Measurements from ENCODE around the gene POLE2. TPM values are rescaled to one million over a fixed set of nuclear protein-coding genes. Genes with fewer than 3 reads are reported as not detected.
A peak's percentile ranks its signal among the peaks of the same experiment; 100 is the strongest.
"Not testable (repeated sequence)": the region's sequence is repeated elsewhere in the genome, so short reads cannot be mapped to it uniquely, and the experiment has no call there.

The POLE2 gene
- 63.7 and 74.1 TPM in 2 replicates for polyA plus RNA-seq (2014; cell fraction: cytosol; rRNA removed)
- polyA plus RNA-seq (2014; cell fraction: nucleus; rRNA removed): 83.4 and 96.8 TPM in 2 replicates

- DNase-seq (ENCODE audit: low spot score): peak; percentile 83
These were observed at the start of gene POLE2 for GRCh38 chr14:49687942-49688700. Gene POLE2, minus strand, starts transcription at chr14:49688214. Its CDS starts 11 bp downstream, at chr14:49688203.

- DNase-seq (ENCODE audit: low spot score): not testable (repeated sequence)
These were observed 47.7 kb upstream of the POLE2 start for GRCh38 chr14:49735669-49736068.

GRCh38 chr14:49733836-49734235 lies 45.8 kb upstream of the POLE2 start:
- DNase-seq (ENCODE audit: low spot score): no peak

DNA sequence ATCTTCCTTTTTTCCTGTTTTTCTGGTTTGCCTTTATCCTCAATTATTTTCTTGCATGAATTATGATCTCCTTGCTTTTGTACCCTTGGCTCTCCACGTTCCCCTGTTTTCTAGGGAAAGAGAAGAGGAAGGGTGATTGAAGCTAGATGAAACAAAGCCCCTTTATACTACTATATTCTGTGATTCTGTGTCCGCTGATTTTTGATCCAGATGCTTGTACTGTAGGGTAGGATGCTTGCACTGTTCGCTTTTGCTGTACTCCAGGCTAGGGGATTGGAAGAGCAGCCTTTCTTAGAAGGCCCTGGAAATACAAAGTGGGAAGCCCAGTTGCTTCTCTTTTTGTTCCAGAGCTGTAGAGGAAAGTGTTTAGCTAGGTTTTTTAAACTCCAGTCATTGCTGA lies 44.9 kb upstream of the POLE2 start:
- DNase-seq (ENCODE audit: low spot score): no peak

GRCh38 chr14:49727171-49727570 lies 39.2 kb upstream of the POLE2 start:
- no peak for DNase-seq (ENCODE audit: low spot score)

- DNase-seq (ENCODE audit: low spot score): not testable (repeated sequence)
These were observed 33.9 kb upstream of the POLE2 start for GRCh38 chr14:49721733-49722435.

- DNase-seq (ENCODE audit: low spot score): no peak
These were observed 32.7 kb upstream of the POLE2 start for GRCh38 chr14:49720744-49721143.

- DNase-seq (ENCODE audit: low spot score): not testable (repeated sequence)
These were observed 23.0 kb upstream of the POLE2 start for GRCh38 chr14:49710993-49711392.

- DNase-seq (ENCODE audit: low spot score): not testable (repeated sequence)
These were observed 16.5 kb upstream of the POLE2 start for GRCh38 chr14:49704471-49704870.

DNA sequence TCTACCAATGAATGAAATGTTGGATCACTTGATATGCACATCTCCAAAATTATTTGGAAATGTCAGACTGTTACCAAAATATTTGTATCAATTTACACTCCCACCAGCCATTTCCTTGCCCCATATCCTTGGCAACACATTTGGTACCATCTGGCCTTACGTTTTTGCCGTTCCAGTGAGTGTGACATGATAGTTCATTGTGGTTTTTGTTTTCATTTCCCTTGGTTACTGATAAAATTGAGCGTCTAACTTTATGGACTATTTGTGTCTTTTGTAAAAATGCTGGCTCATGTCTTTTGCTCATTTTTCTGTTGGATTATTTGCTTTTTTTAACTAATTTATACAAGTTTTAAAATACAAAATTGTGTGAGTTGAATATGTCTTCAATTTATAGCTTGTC lies 16.0 kb upstream of the POLE2 start:
- DNase-seq (ENCODE audit: low spot score): no peak

DNA sequence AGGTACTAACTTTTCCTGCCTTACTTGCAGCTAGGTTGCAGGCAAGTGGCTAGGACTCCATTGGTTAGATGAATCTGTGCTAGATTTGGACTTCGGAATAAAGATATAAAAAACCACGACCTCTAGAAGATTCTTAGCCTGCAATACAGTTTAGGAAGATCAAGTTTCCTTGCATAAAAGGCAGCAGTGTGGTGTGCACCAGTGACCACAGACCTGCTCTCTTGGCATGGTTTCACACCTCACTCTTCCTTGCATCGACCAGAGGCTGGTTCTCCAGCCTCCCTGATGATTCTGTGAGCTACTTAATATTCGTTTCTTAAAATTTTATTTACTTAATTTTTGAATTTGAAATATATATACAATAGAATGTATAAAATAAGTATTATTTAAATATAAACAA lies 14.7 kb upstream of the POLE2 start:
- no peak for DNase-seq (ENCODE audit: low spot score)

- DNase-seq (ENCODE audit: low spot score): not testable (repeated sequence)
These were observed 5.7 kb upstream of the POLE2 start for GRCh38 chr14:49693735-49694124.

GRCh38 chr14:49692811-49693734 lies 5.1 kb upstream of the POLE2 start, which contains the start of gene KLHDC1:
Gene KLHDC1, plus strand, starts transcription at chr14:49693120. Its CDS starts 75 bp downstream, at chr14:49693195.
- DNase-seq (ENCODE audit: low spot score): peak; percentile 57

GRCh38 chr14:49692193-49692757 lies 4.3 kb upstream of the POLE2 start:
- no peak for DNase-seq (ENCODE audit: low spot score)

DNA sequence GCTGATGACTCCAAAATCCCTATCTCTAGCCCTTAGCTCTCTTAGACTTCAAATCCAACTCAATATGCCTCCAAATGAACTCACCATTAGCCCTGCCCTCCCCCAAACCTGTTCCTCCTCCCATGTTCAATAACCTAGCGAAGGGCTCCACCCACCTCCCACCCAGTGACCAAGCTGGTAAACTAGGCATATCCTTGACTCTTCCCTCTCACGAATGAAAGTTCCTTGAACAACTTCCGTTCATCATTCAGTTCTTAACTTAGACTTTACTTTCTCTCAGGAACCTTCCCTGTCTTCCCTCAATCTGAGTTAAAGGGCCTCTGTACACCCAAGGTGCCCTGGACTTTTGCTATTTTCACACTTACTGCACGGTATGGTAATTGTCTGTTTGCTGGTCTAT lies 3.0 kb upstream of the POLE2 start:
- DNase-seq (ENCODE audit: low spot score): no peak

DNA sequence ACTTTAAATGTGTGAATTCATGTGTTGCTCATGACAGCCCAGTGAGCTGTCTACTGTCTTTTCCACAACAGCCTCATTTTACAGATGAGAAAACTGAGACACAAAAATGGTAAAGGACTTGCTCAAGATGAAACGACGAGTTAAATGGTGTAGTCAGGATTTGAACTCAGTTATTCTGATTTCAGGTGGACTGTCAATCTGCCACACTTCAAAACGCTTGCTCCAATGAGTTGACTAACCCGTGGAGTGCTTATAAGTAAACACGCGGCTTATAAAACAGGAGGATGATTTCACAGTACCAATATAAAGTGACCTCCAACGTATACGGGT lies 652 bp upstream of the POLE2 start:
- no peak for DNase-seq (ENCODE audit: low spot score)

DNA sequence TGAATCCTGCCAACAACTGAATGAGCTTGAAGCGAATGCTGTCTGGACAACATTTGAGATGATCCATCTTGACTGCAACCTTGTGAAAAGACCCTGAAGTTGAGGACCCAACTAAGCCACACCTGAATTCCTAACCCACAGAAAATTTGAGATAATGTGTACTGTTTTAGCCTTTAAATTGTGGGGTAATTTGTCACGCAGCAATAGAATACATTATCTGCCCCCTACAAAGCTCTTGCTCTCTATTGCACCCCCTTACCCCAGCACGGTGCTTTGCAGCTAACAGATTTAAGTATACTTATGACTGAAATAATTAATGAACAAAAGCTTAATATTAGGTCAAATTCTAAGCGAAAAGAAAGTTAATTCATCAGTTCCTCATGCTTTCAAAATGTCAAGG lies 1.6 kb downstream of the POLE2 start:
- no peak for DNase-seq (ENCODE audit: low spot score)

- DNase-seq (ENCODE audit: low spot score): no peak
These were observed 8.7 kb downstream of the POLE2 start for GRCh38 chr14:49679271-49679670.

- no peak for DNase-seq (ENCODE audit: low spot score)
These were observed 10.4 kb downstream of the POLE2 start for GRCh38 chr14:49677643-49678042.

- DNase-seq (ENCODE audit: low spot score): no peak
These were observed 14.4 kb downstream of the POLE2 start for GRCh38 chr14:49673586-49673985.

- no peak for DNase-seq (ENCODE audit: low spot score)
These were observed 17.5 kb downstream of the POLE2 start for GRCh38 chr14:49670475-49670874.

Data from SK-N-DZ (cell line).